HFFc6 (cell line): ENCODE measurements around the gene IPO8. TPM values are rescaled to one million over a fixed set of nuclear protein-coding genes. Genes with fewer than 3 reads are reported as not detected.

Experiments used
- DNase-seq: peaks from one replicate; pipeline ENCODE4 v3.0.0-alpha.2; 2018
- H3K27ac Mint-ChIP-seq: 2 replicates; pipeline ENCODE4 v1.8.0; 2020; ENCODE audit warnings: mild to moderate bottlenecking, mixed read lengths
- H3K27me3 Mint-ChIP-seq: 2 replicates; pipeline ENCODE4 v1.8.0; 2021; ENCODE audit warnings: mild to moderate bottlenecking, moderate library complexity, mixed read lengths; ENCODE audit not compliant: insufficient read depth
- H3K36me3 Mint-ChIP-seq: 2 replicates; pipeline ENCODE4 v1.8.0; 2021; ENCODE audit warnings: low read depth, mixed read lengths
- H3K4me1 Mint-ChIP-seq: 2 replicates; pipeline ENCODE4 v1.8.0; 2020; ENCODE audit warnings: low read depth, mixed read lengths
- H3K4me3 Mint-ChIP-seq: 2 replicates; pipeline ENCODE4 v1.8.0; 2020; ENCODE audit warnings: mild to moderate bottlenecking, moderate library complexity, mixed read lengths
- H3K9me3 Mint-ChIP-seq: 2 replicates; pipeline ENCODE4 v1.8.0; 2020; ENCODE audit warnings: mild to moderate bottlenecking, mixed read lengths
- total RNA-seq, 6 experiments: library from RNA; stranded (reverse); fragmentation: NEBNext Ultra II Directional; extraction: Animal tissue kit (Norgen Biotek cat#: 25700); gene quantifications; 2 replicates in 1 of 6; 3 replicates in 5 of 6; pipeline ENCODE4 v1.2.3, GENCODE V29; 2021
- TF ChIP-seq, protein P1 (sequence below): fragments of 200-600 bp; sonication (generic); IDR thresholded peaks from 2 replicates; pipeline ENCODE4 v1.5.0; 2021; ENCODE audit warnings: antibody characterized with exemption, mild to moderate bottlenecking

The IPO8 gene
- total RNA-seq, 6 experiments from 2014 or later, result 44.4 to 53.3 (median 44.7) TPM

DNA sequence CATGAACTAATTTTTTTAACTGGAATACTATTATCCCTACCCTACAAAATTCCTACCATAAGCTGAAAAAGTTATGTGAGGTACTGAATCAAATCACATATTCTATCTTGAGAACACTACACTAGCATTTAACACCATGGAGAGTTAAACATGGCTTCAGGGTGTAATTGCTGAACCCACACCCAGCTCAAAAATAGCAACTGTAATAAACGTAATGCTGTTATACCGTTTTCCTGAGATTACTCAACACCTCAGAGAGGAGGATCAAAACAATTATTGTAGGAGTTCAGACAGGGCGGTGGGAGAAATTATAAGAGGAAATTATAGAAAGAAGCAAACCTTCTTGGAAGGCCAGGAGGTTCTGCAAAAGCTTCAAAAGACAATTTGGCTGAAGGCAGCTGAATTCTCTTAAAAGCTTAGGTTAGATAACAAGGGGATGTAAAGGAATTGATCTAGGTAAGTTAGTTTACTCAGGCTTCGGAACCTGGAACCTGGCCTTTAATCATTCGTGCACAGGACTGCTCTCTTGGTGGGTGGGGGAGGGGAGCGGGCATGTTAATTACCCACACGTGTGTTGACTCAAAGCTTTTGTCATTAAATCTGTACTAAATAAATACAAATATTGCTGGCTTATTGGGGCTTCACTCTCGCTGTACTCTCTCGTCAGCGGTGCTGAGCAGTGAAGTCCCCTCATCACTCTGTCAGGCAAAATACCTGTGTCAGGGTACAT, 12.1 kb upstream of the IPO8 start:
- Mint-ChIP-seq H3K4me3 (no peak overlapping the region), H3K36me3 (peaks cover 12% of the 10 kb centered on the region), H3K27me3 (no peaks in the 10 kb centered on the region; the same call in 1 of the 2 replicates), H3K4me1 (peaks cover 10% of the 10 kb centered on the region; the same call in 1 of the 2 replicates), H3K9me3 (no peaks in the 10 kb centered on the region), H3K27ac (no peak overlapping the region)
- TF ChIP-seq, protein P1, sequence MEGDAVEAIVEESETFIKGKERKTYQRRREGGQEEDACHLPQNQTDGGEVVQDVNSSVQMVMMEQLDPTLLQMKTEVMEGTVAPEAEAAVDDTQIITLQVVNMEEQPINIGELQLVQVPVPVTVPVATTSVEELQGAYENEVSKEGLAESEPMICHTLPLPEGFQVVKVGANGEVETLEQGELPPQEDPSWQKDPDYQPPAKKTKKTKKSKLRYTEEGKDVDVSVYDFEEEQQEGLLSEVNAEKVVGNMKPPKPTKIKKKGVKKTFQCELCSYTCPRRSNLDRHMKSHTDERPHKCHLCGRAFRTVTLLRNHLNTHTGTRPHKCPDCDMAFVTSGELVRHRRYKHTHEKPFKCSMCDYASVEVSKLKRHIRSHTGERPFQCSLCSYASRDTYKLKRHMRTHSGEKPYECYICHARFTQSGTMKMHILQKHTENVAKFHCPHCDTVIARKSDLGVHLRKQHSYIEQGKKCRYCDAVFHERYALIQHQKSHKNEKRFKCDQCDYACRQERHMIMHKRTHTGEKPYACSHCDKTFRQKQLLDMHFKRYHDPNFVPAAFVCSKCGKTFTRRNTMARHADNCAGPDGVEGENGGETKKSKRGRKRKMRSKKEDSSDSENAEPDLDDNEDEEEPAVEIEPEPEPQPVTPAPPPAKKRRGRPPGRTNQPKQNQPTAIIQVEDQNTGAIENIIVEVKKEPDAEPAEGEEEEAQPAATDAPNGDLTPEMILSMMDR, result no peak
- DNase-seq, result no peak

DNA sequence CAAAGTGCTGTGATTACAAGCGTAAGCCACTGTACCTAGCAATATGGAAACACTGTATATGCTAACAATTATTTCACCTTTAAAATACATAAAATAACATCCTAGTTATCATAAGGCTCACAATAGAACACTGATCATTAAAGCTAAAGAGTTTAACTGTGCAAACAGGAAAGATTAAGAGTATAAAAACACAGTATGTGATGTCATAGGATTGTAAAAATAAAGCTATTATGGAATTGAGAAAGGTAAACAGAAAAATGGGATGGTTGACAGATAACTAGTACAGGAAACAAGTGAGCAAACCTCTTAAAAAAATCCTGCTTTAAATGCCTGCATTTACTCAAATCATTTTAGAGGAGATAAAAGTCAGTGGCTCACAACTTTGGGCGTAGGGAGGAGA, 10.8 kb upstream of the IPO8 start:
- H3K4me3 Mint-ChIP-seq, result no peak overlapping the region
- TF ChIP-seq, protein P1, result no peak
- H3K4me1 Mint-ChIP-seq, result peaks cover 10% of the 10 kb centered on the region; the same call in 1 of the 2 replicates
- H3K36me3 Mint-ChIP-seq, result peaks cover 12% of the 10 kb centered on the region
- no peak for DNase-seq
- no peaks in the 10 kb centered on the region for H3K9me3 Mint-ChIP-seq
- no peaks in the 10 kb centered on the region; the same call in 1 of the 2 replicates for H3K27me3 Mint-ChIP-seq
- no peak overlapping the region for H3K27ac Mint-ChIP-seq

DNA sequence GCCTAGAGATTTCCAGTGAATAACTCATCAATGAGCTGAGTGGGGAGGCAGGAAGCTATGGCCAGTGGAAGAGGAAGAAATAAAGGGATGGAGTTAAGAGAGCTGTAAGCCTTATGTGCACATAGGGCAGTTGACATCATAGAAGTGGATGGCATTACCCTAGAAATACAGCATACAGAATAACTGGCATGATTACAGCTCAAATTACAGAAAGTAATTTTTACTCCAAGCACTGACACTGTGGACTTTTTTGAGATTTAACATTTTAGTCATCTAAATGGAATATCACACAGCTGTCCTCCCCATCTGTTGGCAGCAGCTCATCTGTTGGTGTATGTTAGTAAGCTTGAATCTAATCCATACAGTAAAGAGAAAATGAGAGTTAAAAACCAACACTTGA, 5.4 kb upstream of the IPO8 start:
- no peaks in the 10 kb centered on the region; the same call in 1 of the 2 replicates for H3K36me3 Mint-ChIP-seq
- TF ChIP-seq, protein P1, result no peak
- H3K4me3 Mint-ChIP-seq, result no peak overlapping the region
- H3K27me3 Mint-ChIP-seq, result no peaks in the 10 kb centered on the region; the same call in 1 of the 2 replicates
- no peak overlapping the region for H3K27ac Mint-ChIP-seq
- peaks cover 14% of the 10 kb centered on the region for H3K4me1 Mint-ChIP-seq
- no peak for DNase-seq
- no peaks in the 10 kb centered on the region for H3K9me3 Mint-ChIP-seq

DNA sequence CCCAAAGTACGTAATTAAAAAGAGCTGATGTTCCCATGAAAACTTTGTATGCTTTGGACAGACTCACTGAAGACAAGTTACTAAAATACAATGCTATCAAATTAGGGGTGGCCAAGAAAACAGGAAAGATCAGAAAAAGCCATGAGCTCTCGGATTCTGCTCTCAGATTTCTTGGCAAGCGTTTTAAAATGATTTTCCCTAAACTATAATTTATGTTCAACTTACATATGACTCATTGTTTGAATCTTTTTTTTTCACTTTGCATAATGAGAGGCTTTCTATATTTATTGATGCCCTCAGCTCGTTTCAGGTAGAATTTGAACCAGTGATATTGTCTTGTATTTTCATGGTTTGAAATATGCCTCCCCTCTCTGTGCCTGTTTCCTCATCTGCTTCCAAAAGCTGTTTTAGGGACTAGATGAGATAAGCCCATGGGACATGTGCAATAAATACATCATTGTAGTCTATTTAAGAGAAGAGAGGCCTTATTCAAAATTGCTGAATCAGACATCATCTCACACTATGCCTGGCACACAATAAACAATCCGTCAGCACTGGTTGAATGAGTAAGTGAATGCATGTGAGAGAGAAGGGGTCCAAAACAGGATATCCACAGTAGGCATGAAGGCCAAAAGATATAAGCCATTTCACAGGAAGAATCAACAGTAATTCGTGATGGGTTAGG, 4.7 kb upstream of the IPO8 start:
- Mint-ChIP-seq H3K27ac (no peak overlapping the region), H3K9me3 (no peaks in the 10 kb centered on the region), H3K27me3 (no peaks in the 10 kb centered on the region; the same call in 1 of the 2 replicates), H3K4me3 (no peak overlapping the region), H3K36me3 (no peaks in the 10 kb centered on the region; the same call in 1 of the 2 replicates), H3K4me1 (peaks cover 16% of the 10 kb centered on the region)
- TF ChIP-seq, protein P1, result no peak
- no peak for DNase-seq

DNA sequence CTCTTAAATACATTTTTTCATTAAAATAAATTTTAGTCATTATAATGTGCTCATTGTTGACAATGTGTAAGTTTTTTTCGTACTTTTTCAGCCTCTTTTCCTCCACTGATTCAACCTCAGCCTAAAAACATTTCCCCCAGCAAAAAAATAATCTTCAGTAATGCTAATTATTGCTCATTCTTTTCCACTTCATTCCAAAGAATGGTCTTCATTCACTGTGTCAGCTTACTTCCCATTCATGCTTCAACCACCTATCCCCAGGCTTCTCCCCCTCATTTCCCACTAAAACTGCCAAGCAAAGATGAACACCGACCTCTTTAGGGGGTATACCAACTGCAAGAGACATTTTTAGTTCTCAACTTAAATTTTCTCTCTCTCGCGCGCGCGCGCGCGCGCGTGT, 2.7 kb upstream of the IPO8 start:
- H3K4me1 Mint-ChIP-seq, result peaks cover 30% of the 10 kb centered on the region
- no peaks in the 10 kb centered on the region; the same call in none of the 2 replicates for H3K27me3 Mint-ChIP-seq
- TF ChIP-seq, protein P1, result no peak
- 0 out of 2 replicates have a peak, but pooled peaks cover 3% of the 10 kb centered on the region for H3K36me3 Mint-ChIP-seq
- H3K27ac Mint-ChIP-seq, result no peak overlapping the region
- DNase-seq, result no peak
- H3K4me3 Mint-ChIP-seq, result no peak overlapping the region
- H3K9me3 Mint-ChIP-seq, result no peaks in the 10 kb centered on the region
